Measurements from ENCODE around the gene SLC2A1. TPM values are rescaled to one million over a fixed set of nuclear protein-coding genes. Genes with fewer than 3 reads are reported as not detected.

Gene SLC2A1
- total and polyA plus RNA-seq, 9 of the 15 experiments (the other 6 are each of a cell fraction or from before 2014, with no cell fraction given): 12.6 to 153 (median 48.0) TPM

DNA sequence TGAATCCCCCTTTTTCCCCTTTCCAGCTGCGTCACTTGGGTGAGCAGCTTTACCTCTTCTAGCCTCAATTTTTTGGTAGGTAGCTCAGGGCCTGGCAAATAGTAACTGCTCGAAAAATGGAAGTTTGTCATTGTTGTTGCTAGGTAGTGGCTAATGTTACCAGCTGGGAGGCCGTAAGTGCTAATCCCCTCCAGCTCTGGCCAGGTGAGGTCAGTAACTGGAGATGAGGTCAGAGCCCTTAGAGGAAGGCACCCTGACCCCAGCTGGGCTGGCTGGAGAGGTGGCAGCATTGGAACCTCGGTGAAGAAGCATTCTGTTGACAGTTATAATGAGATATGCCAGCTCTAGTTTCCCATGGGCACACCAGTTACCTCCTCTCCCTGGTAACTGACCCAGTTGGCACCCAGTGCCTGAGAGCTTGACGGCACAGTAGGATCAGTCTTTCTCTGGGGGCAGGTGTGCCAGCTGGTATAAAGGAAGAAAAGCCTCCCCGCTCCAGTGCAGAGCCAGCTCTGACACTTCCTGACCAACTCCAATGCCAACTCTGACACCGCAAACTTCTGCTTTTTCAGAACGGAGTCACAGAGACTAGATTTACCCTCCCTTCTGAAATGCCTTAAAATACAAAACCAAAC, 35.0 kb upstream of the SLC2A1 start:
- ChIA-PET POLR2A (interaction anchor here (1.1 to 1.3 kb wide), 2 partner anchors 19 to 23 kb away, joined by 5 read pairs; no protein-coding TSS in a partner anchor), CTCF (ENCODE audit: low intra/inter-chr PET ratio) (no interaction called here)
- TF ChIP-seq RAD51 (IDR thresholded peaks at IDR 0.05; ENCODE audit: borderline replicate concordance, low read depth) (no peak), BCOR (IDR thresholded peaks at IDR 0.05) (no peak), SAFB2 (IDR thresholded peaks at IDR 0.05; ENCODE audit: borderline replicate concordance, low read depth, low read length, severe bottlenecking) (no peak), HDGF (IDR thresholded peaks at IDR 0.05) (no peak), ETV1 (tag; conservative IDR thresholded peaks at IDR 0.05; ENCODE audit: low read depth) (no peak), JUN (IDR thresholded peaks at IDR 0.05; ENCODE audit: borderline replicate concordance, low read depth, low read length) (no peak), JUN (CRISPR knock-in tag; IDR thresholded peaks at IDR 0.05; ENCODE audit: borderline replicate concordance) (no peak), ZNF12 (CRISPR knock-in tag; IDR thresholded peaks at IDR 0.05) (no peak), NR2C1 (IDR thresholded peaks at IDR 0.05) (no peak), NR2C1 (tag; IDR thresholded peaks at IDR 0.05) (no peak), FOXJ2 (tag; IDR thresholded peaks at IDR 0.05) (no peak), IRF2 (CRISPR knock-in tag; IDR thresholded peaks at IDR 0.05) (no peak), SAFB (IDR thresholded peaks at IDR 0.05; ENCODE audit: borderline replicate concordance, low read depth, low read length) (no peak), ZNF444 (CRISPR knock-in tag; IDR thresholded peaks at IDR 0.05) (no peak)
- TF ChIP-seq, protein P1, sequence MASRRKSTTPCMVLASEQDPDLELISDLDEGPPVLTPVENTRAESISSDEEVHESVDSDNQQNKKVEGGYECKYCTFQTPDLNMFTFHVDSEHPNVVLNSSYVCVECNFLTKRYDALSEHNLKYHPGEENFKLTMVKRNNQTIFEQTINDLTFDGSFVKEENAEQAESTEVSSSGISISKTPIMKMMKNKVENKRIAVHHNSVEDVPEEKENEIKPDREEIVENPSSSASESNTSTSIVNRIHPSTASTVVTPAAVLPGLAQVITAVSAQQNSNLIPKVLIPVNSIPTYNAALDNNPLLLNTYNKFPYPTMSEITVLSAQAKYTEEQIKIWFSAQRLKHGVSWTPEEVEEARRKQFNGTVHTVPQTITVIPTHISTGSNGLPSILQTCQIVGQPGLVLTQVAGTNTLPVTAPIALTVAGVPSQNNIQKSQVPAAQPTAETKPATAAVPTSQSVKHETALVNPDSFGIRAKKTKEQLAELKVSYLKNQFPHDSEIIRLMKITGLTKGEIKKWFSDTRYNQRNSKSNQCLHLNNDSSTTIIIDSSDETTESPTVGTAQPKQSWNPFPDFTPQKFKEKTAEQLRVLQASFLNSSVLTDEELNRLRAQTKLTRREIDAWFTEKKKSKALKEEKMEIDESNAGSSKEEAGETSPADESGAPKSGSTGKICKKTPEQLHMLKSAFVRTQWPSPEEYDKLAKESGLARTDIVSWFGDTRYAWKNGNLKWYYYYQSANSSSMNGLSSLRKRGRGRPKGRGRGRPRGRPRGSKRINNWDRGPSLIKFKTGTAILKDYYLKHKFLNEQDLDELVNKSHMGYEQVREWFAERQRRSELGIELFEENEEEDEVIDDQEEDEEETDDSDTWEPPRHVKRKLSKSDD (conservative IDR thresholded peaks at IDR 0.05; ENCODE audit: low read length): no peak
- TF ChIP-seq, protein P2, sequence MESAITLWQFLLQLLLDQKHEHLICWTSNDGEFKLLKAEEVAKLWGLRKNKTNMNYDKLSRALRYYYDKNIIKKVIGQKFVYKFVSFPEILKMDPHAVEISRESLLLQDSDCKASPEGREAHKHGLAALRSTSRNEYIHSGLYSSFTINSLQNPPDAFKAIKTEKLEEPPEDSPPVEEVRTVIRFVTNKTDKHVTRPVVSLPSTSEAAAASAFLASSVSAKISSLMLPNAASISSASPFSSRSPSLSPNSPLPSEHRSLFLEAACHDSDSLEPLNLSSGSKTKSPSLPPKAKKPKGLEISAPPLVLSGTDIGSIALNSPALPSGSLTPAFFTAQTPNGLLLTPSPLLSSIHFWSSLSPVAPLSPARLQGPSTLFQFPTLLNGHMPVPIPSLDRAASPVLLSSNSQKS (CRISPR knock-in tag; IDR thresholded peaks at IDR 0.05): no peak
- TF ChIP-seq, protein P3, sequence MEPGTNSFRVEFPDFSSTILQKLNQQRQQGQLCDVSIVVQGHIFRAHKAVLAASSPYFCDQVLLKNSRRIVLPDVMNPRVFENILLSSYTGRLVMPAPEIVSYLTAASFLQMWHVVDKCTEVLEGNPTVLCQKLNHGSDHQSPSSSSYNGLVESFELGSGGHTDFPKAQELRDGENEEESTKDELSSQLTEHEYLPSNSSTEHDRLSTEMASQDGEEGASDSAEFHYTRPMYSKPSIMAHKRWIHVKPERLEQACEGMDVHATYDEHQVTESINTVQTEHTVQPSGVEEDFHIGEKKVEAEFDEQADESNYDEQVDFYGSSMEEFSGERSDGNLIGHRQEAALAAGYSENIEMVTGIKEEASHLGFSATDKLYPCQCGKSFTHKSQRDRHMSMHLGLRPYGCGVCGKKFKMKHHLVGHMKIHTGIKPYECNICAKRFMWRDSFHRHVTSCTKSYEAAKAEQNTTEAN (CRISPR knock-in tag; IDR thresholded peaks at IDR 0.05): no peak
- Histone ChIP-seq H3K4me2 (ENCODE audit: insufficient read depth, low read length) (no peak overlapping the region), H3K36me3 (ENCODE audit: control insufficient read depth, insufficient read depth, low read length) (no peaks in the 10 kb centered on the region), H3K9ac (ENCODE audit: insufficient read depth in 1 of 2, low read depth in 2 of 2, low read length in 2 of 2) (no peak overlapping the region), H3K9me3 (replicated peaks; ENCODE audit: control insufficient read depth, insufficient read depth, low read depth, low read length) (no peaks in the 10 kb centered on the region; the same call in 1 of the 2 replicates), H3K27me3 (ENCODE audit: control insufficient read depth in 2 of 2, insufficient read depth in 2 of 2, low read length in 2 of 2) (no peaks in the 10 kb centered on the region), H3K9me1 (ENCODE audit: control insufficient read depth, insufficient read depth, low read length) (no peaks in the 10 kb centered on the region), H3K79me2 (ENCODE audit: control insufficient read depth, insufficient read depth, low read length) (no peaks in the 10 kb centered on the region), H3K27ac (ENCODE audit: extremely low read depth, low read depth, low read length) (no peak overlapping the region), H4K20me1 (replicated peaks; ENCODE audit: control insufficient read depth, insufficient read depth, low read length) (no peaks in the 10 kb centered on the region), H2AFZ (ENCODE audit: low read depth, low read length) (no peak overlapping the region), H3K4me3 (no peak overlapping the region), H3K4me1 (replicated peaks in 1 of 2; ENCODE audit: control insufficient read depth in 2 of 2, insufficient read depth in 2 of 2, low read length in 2 of 2) (peaks cover 0 to 3% of the 10 kb centered on the region in 2 experiments; a peak in 2 of 5 replicates)
- FAIRE-seq (no peak), ATAC-seq (no peak; the same call in 2 of the 3 replicates), DNase-seq (ENCODE audit: extremely low read depth in 1 of 4, low spot score in 3 of 4) (no peak)
- 69% methylated on average over 8 of the region's 8 CpGs for WGBS (ENCODE audit: insufficient coverage, low coverage, missing lambda C conversion rate)
- in situ Hi-C loops (cut with MboI) (no loop called here), intact Hi-C loops (cut with micrococcal nuclease) (no loop called here)
- BruUV-seq (replicated peaks): no TSS peak
